SU-DHL-6 (cell line): Measurements from ENCODE around the gene HSD17B2.

Source experiments
- CTCF ChIP-seq: fragments of 200-600 bp; sonication (generic); IDR thresholded peaks from one replicate; pipeline ENCODE4 v1.5.1; 2017; ENCODE audit warnings: antibody characterized with exemption, mild to moderate bottlenecking, low read length, moderate library complexity; ENCODE audit not compliant: insufficient read depth, poor library complexity, severe bottlenecking
- EZH2phosphoT487 ChIP-seq: fragments of 200-600 bp; sonication (generic), shearing (Covaris generic); conservative IDR thresholded peaks from 2 replicates; pipeline ENCODE4 v1.6.1; 2018; ENCODE audit warnings: mild to moderate bottlenecking, antibody characterized with exemption, low read length, moderate library complexity, mixed read lengths

- TF ChIP-seq CTCF (no peak), EZH2phosphoT487 (no peak)
Observed at GRCh38 chr16:82118749-82119148, 83.7 kb downstream of the HSD17B2 start.
